GM21723 (cell line): Measurements from ENCODE around the gene DNAAF3.
A peak's percentile ranks its signal among the peaks of the same experiment; 100 is the strongest.
"Not testable (repeated sequence)": the region's sequence is repeated elsewhere in the genome, so short reads cannot be mapped to it uniquely, and the experiment has no call there.

Experiments
- ATAC-seq: cut with Tn5 transposase; IDR thresholded peaks from one replicate; pipeline ENCODE4 v1.9.1; 2021; ENCODE audit warnings: mild to moderate bottlenecking, moderate library complexity; ENCODE audit not compliant: unreplicated experiment

Gene DNAAF3

DNA sequence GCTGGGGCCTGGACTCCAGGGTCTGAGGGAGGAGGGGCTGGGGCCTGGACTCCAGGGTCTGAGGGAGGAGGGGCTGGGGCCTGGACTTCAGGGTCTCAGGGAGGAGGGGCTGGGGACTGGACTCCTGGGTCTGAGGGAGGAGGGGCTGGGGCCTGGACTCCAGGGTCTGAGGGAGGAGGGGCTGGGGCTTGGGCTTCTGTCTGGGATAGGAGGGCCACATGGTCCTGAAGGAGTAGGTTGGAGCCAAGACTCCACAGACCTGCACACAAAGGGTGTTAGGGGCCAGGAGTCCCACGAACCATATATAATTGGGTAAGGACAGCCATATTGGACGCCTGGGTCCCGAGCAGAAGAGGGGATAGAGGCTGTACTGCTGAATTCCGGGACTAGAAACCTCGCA is 10.6 kb downstream of the DNAAF3 start:
- not testable (repeated sequence) for ATAC-seq

DNA sequence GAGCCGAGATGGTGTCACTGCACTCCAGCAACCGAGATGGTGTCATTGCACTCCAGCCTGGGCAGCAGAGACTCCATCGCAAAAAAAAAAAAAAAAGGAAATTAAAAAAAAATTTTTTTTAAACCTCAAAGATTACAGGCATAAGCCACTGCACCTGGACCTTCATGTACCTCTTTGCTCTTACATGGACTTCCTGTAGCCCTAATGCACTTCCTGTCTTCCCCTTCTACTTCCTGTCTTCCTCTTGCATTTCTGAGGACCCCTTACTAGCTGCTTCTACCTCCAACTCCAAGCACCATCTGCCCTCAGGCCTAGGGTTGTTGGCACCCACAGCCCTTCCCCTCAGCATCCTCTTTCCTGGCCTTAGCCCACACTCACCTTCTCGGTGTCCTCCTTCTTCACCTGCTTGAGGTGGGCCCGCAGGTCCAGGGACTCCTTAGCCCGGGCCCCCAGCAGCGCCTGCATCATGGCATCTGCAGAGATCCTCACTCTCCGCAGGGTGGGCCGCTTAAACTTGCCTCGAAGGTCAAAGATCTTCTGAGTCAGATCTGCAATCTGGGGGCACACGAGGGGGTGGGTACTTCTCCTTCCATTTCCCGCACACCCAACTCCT is 12.7 kb downstream of the DNAAF3 start:
- ATAC-seq = no peak

DNA sequence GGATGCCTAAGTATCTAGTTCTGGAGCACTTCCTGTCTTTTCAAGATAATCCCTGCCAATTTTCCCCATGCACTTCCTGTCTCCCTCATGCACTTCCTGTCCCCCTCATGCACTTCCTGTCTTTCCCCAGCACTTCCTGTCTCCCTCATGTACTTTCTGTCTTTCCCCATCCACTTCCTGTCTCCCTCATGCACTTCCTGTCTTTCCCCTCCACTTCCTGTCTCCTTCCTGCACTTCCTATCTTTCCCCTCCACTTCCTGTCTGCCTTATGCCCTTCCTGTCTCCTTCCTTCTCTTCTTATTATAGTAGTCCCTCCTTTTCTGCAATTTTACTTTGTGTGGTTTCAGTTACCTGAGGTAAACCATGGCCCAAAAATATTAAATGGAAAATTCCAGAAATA is 14.4 kb downstream of the DNAAF3 start:
- ATAC-seq = no peak

GRCh38 chr19:55149078-55150003 is 17.1 kb downstream of the DNAAF3 start, which contains the start of gene TNNT1:
TNNT1 (minus strand) TSS chr19:55149206; CDS start chr19:55147157, 2,049 bp downstream.
- no peak for ATAC-seq

GRCh38 chr19:55147545-55148251 is 18.7 kb downstream of the DNAAF3 start:
- no peak for ATAC-seq

- no peak for ATAC-seq
Observed at GRCh38 chr19:55146705-55147273, 19.6 kb downstream of the DNAAF3 start.

DNA sequence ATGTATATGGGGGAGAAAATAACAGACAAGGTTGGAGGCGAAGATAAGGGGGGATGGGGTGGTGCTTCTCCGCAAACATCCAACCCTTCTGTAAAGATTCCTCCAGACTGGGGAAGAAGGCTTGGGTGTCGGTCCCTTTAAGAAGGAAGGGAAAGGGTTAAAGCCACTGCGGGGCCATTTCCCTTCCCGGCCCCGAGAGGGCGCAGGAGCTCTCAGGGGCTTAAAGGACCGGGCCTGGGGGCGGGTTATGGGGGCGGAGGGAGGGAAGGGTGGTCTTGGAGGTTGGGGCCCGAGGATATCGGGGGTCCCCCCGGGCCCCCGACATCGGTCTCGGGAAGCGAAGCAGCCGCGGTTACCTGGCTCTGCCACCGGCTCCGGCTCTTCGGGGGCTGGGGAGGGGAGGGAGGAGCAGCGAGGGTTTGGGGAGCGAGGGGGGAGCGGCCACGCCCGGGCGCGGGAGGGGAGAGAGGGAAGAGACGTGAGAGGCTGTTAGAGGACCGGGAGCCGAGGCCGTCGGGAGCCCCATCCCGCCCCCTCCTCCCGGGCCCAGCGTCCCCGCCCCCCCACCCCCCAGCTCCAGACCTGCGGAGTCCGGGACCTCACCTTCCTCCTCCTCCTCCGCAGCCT is 20.2 kb downstream of the DNAAF3 start:
- no peak for ATAC-seq

GRCh38 chr19:55145232-55145631 is 21.2 kb downstream of the DNAAF3 start:
- ATAC-seq = no peak

DNA sequence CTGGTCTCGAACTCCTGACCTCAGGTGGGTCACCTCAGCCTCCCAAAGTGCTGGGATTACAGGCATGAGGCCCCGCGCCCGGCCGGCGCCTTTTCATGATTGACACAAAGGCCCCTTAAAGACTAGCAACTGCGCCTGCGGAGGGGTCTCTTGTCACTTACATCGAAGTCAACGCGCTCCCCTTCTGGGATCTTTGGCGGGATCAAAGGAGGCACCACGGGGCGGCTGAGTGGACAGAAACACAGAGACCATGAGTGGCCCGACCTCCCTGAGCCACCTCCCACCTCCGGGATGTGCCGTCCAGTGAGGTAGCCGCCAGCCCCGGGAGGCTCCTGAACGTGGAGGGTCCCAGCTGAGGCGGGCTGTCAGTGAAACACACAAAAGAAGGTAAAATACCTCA is 24.7 kb downstream of the DNAAF3 start:
- no peak for ATAC-seq

DNA sequence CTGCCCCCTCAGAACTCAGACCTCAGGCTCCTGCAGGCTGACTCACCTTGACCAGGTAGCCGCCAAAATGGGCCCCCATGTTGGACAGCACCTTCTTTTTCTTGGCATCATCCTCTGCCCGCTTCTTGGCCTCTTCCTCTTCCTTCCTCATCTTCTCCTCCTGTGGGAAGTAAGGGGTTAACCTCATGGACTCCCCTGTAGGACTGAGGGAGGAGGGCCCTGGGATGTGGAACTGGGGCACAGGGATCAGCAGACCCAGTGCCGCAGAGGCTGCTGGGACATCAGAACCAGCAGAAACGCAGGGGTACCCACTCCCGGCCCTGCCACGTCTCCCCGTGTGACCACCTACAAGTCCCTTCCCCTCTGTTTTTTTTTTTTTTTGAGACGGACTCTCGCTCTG is 28.5 kb downstream of the DNAAF3 start:
- no peak for ATAC-seq

GRCh38 chr19:55136399-55137102 is 29.9 kb downstream of the DNAAF3 start:
- ATAC-seq = no peak

- ATAC-seq = no peak
Observed at GRCh38 chr19:55134736-55135135, 31.7 kb downstream of the DNAAF3 start.

DNA sequence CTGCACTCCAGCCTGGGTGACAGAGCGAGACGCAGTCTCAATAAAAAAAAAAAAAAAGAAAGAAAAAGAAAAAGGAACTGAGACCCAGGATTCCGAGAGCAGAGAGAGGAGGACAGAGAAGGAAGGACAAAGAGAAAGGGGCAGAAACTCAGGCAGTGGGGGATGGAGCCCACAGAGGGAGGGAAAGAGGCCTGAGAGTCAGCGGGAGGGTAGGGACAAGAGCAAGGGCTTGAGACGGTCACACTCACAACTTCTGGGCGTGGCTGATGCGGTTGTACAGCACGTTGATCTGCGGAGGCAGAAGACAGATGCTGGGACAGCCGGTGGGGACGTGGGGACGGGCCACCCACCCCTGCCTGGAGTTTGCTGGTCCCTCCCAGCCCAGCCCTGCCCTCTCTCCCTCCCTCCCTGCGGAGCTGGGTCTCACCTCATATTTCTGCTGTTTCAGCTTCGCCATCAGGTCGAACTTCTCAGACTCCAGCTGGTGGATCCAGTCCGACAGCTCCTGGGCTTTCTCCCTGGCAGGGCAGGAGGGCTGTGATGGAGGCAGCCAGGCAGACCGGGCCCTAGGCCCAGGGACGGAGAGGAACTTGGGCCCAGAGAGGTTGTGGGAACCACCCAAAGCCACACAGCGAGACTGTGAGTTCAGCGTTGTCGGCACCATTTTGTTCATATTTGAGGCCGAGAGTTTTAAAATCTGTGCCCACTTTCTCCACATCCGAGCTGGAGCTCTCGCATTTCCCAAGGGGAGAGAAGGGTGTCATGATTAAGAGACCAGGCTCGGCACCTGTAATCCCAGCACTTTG is 32.6 kb downstream of the DNAAF3 start:
- no peak for ATAC-seq

DNA sequence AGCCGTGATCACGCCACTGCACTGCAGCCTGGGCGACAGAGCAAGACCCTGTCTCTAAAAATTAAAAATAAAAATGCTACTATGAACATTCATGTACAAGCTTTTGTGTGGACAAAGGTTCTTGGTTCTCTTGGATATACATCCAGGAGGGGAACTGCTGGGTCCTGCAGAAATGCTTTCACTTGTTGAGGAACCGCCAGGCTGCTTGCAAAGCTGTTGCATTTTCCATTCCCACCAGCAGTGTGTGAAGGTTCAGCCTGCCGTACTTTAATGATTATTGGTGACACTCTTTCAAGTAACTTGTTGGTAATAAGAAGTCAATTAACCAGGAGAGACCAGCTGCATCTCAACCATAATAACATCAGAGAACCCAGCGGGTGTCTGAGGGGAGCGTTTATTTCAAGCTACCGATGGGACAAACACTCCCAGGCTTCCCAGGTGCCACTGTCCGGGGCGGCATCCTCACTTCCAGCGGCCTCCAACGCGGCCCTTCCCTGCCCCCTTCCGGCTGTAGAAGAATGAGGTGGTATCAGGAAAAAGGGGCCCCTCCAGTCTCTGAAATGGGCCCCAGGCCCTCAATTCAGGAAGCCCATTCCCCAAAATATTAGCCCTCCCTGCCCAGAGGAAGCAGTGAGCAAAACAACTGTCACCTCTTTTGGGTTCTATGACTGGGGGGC is 33.8 kb downstream of the DNAAF3 start:
- ATAC-seq = no peak

DNA sequence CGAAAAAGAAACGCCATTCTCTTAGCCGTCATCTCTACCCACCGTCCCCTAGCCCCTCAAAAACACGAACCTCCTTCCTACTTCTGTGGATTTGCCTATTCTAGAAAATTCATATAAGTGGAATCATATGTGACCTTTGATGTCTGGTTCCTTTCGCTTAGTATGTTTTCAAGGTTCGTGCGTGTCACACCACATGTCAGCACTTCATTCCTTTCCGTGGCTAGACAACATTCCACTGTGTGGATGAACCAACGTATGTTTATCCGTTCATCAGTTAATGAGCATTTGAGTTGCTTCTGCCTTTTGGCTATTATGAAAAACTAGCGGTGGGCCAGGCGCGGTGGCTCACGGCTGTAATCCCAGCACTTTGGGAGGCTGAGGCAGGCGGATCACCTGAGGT is 35.0 kb downstream of the DNAAF3 start:
- ATAC-seq = no peak

DNA sequence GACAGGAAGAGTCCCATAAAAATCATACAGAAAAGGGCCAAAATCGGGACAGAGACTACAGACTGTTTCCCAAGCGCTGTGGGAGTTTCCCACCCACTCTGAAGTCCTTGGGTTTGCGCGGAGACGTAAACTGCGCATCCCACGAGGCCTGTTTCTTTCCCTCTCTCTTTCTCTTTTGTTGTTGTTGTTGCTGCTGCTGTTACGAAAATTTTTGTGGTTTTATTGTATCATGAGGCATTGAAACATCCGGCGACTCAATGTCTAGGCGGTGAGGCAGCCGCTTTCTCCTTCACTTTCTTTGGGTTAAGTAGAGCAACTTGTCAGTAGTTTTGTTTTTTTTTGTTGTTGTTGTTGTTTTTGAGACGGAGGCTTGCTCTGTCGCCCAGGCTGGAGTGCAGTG is 47.4 kb downstream of the DNAAF3 start:
- no peak for ATAC-seq

GRCh38 chr19:55118401-55118991 is 47.9 kb downstream of the DNAAF3 start:
- no peak for ATAC-seq

- peak; percentile 86 for ATAC-seq
Observed at GRCh38 chr19:55117663-55118391, 48.6 kb downstream of the DNAAF3 start.
